WTC11 (cell line): ENCODE measurements around the gene NEDD9. TPM values are rescaled to one million over a fixed set of nuclear protein-coding genes. Genes with fewer than 3 reads are reported as not detected.

Experiments used
- ATAC-seq: fragments of 200-7000 bp; cut with Tn5 transposase; 2 replicates; pipeline ENCODE4 v1.10.0; 2021; ENCODE audit warnings: mild to moderate bottlenecking, moderate library complexity
- CTCF ChIA-PET: fragments of 300-600 bp; sonication (Branson Sonifier 250); formaldehyde crosslinking; loops from one replicate; lab custom pipeline; 2021; ENCODE audit warnings: antibody characterized with exemption; lab: Charles Lee
- POLR2A ChIA-PET: fragments of 350-600 bp; sonication (Branson Sonifier 250); formaldehyde crosslinking; loops from one replicate; lab custom pipeline; 2021; ENCODE audit warnings: antibody characterized with exemption; lab: Charles Lee
- DNase-seq: peaks from one replicate; pipeline ENCODE4 v3.0.0; 2021; ENCODE audit warnings: low spot score
- H3K27ac Mint-ChIP-seq: 2 replicates; pipeline ENCODE4 v1.8.0; 2021; ENCODE audit warnings: mixed read lengths
- H3K27me3 Mint-ChIP-seq: 2 replicates; pipeline ENCODE4 v1.8.0; 2021; ENCODE audit warnings: low read depth, mild to moderate bottlenecking, moderate library complexity, mixed read lengths
- H3K36me3 Mint-ChIP-seq: 2 replicates; pipeline ENCODE4 v1.8.0; 2021; ENCODE audit warnings: mixed read lengths
- H3K4me1 Mint-ChIP-seq: 2 replicates; pipeline ENCODE4 v1.8.0; 2022; ENCODE audit warnings: mixed read lengths
- H3K4me3 Mint-ChIP-seq: 2 replicates; pipeline ENCODE4 v1.8.0; 2021; ENCODE audit warnings: mild to moderate bottlenecking, moderate library complexity, mixed read lengths
- H3K9me3 Mint-ChIP-seq: 2 replicates; pipeline ENCODE4 v1.8.0; 2021; ENCODE audit warnings: mixed read lengths
- EMX1 ChIP-seq: fragments of 250-450 bp; sonication (Bioruptor Pico); IDR thresholded peaks from 2 replicates; pipeline ENCODE4 v1.8.0; 2021; ENCODE audit warnings: mild to moderate bottlenecking
- FOXJ3 ChIP-seq: sonication (generic); formaldehyde crosslinking; IDR thresholded peaks from 2 replicates; pipeline ENCODE4 v1.9.0; 2021; ENCODE audit warnings: missing genetic modification reagents, mild to moderate bottlenecking, borderline replicate concordance
- GABPB1 ChIP-seq: sonication (generic); formaldehyde crosslinking; IDR thresholded peaks from 2 replicates; pipeline ENCODE4 v1.8.1; 2023; ENCODE audit warnings: mild to moderate bottlenecking, missing genetic modification reagents
- KAT7 ChIP-seq: sonication (generic); formaldehyde crosslinking; IDR thresholded peaks from 2 replicates; pipeline ENCODE4 v1.8.1; 2023; ENCODE audit warnings: missing genetic modification reagents, mild to moderate bottlenecking, borderline replicate concordance
- MYBL2 ChIP-seq: sonication (generic); formaldehyde crosslinking; IDR thresholded peaks from 2 replicates; pipeline ENCODE4 v1.8.1; 2023; ENCODE audit warnings: mild to moderate bottlenecking, moderate library complexity, missing genetic modification reagents
- NFE2L1 ChIP-seq: sonication (generic); formaldehyde crosslinking; IDR thresholded peaks from 2 replicates; pipeline ENCODE4 v1.8.1; 2023; ENCODE audit warnings: missing genetic modification reagents
- NR1H2 ChIP-seq: sonication (generic); formaldehyde crosslinking; IDR thresholded peaks from 2 replicates; pipeline ENCODE4 v1.9.0; 2021; ENCODE audit warnings: mild to moderate bottlenecking, moderate library complexity, missing genetic modification reagents
- NR2C2 ChIP-seq: sonication (generic); formaldehyde crosslinking; IDR thresholded peaks from 2 replicates; pipeline ENCODE4 v1.8.0; 2022; ENCODE audit warnings: mild to moderate bottlenecking, missing genetic modification reagents
- NR3C1 ChIP-seq: sonication (generic); formaldehyde crosslinking; conservative IDR thresholded peaks from 2 replicates; pipeline ENCODE4 v1.8.1; 2023; ENCODE audit warnings: low read depth, mild to moderate bottlenecking, missing genetic modification reagents
- PRRX2 ChIP-seq: fragments of 250-450 bp; sonication (Bioruptor Pico); IDR thresholded peaks from 2 replicates; pipeline ENCODE4 v1.8.0; 2021; ENCODE audit warnings: mild to moderate bottlenecking
- SMAD4 ChIP-seq: sonication (generic); formaldehyde crosslinking; IDR thresholded peaks from 2 replicates; pipeline ENCODE4 v1.8.0; 2022; ENCODE audit warnings: mild to moderate bottlenecking, missing genetic modification reagents
- SOX15 ChIP-seq: fragments of 250-450 bp; sonication (Bioruptor Pico); IDR thresholded peaks from 2 replicates; pipeline ENCODE4 v1.9.0; 2021; ENCODE audit warnings: mild to moderate bottlenecking
- ZNF219 ChIP-seq: sonication (generic); formaldehyde crosslinking; IDR thresholded peaks from 2 replicates; pipeline ENCODE4 v1.8.0; 2023; ENCODE audit warnings: missing genetic modification reagents, mild to moderate bottlenecking, borderline replicate concordance
- total RNA-seq: library from RNA; stranded (reverse); gene quantifications from 3 replicates; pipeline ENCODE4 v1.2.3, GENCODE V29; 2021
- TF ChIP-seq, protein P1 (sequence below): fragments of 250-450 bp; sonication (Bioruptor Pico); IDR thresholded peaks from 2 replicates; pipeline ENCODE4 v1.8.0; 2021; ENCODE audit warnings: mild to moderate bottlenecking
- TF ChIP-seq, protein P2 (sequence below): fragments of 250-450 bp; sonication (Bioruptor Pico); conservative IDR thresholded peaks from 2 replicates; pipeline ENCODE4 v1.9.0; 2021; ENCODE audit warnings: mild to moderate bottlenecking
- TF ChIP-seq, protein P3 (sequence below): sonication (generic); formaldehyde crosslinking; conservative IDR thresholded peaks from 2 replicates; pipeline ENCODE4 v1.8.1; 2022; ENCODE audit warnings: mild to moderate bottlenecking, missing genetic modification reagents
- TF ChIP-seq, protein P4 (sequence below): sonication (generic); formaldehyde crosslinking; IDR thresholded peaks from 2 replicates; pipeline ENCODE4 v1.8.1; 2022; ENCODE audit warnings: missing genetic modification reagents, borderline replicate concordance
- TF ChIP-seq, protein P5 (sequence below): sonication (generic); formaldehyde crosslinking; IDR thresholded peaks from 2 replicates; pipeline ENCODE4 v1.8.0; 2022; ENCODE audit warnings: missing genetic modification reagents
- TF ChIP-seq, protein P6 (sequence below): sonication (generic); formaldehyde crosslinking; IDR thresholded peaks from 2 replicates; pipeline ENCODE4 v1.8.1; 2022; ENCODE audit warnings: low read depth, missing genetic modification reagents, borderline replicate concordance

Gene NEDD9
- total RNA-seq, 1 experiment from 2014 or later: 9.8 TPM

DNA sequence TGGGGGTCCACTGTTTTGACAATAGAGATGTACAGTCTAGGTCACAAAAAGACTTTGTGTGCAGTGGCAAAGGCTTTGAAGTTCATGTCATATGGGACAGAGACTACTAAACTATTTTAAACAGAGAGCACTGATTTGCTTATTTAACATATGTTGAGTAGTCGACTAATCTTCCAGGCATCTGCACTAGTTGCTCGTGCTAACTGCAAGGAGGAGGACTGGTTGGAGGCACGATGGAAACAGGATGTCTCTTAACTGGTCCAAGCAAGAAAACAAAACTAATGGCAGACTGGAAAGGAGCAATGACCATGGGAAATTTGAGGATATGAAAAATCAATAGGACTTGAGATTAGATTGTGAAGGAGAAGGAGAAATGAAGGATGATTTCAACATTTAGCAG is 92.4 kb downstream of the NEDD9 start:
- ChIA-PET POLR2A (no interaction called here), CTCF (no interaction called here)
- DNase-seq: no peak
- Mint-ChIP-seq H3K27ac (no peak overlapping the region), H3K9me3 (peaks cover 3% of the 10 kb centered on the region; the same call in 1 of the 2 replicates), H3K4me1 (peaks cover 32% of the 10 kb centered on the region), H3K27me3 (no peaks in the 10 kb centered on the region), H3K36me3 (peaks cover 5% of the 10 kb centered on the region), H3K4me3 (no peak overlapping the region)
- no peak for ATAC-seq
- TF ChIP-seq NFE2L1 (no peak), NR1H2 (no peak), SOX15 (no peak), EMX1 (no peak), SMAD4 (no peak), MYBL2 (no peak), NR3C1 (CRISPR knock-in tag) (no peak), FOXJ3 (CRISPR knock-in tag) (no peak), PRRX2 (CRISPR knock-in tag) (no peak), GABPB1 (no peak)
- TF ChIP-seq, protein P1, sequence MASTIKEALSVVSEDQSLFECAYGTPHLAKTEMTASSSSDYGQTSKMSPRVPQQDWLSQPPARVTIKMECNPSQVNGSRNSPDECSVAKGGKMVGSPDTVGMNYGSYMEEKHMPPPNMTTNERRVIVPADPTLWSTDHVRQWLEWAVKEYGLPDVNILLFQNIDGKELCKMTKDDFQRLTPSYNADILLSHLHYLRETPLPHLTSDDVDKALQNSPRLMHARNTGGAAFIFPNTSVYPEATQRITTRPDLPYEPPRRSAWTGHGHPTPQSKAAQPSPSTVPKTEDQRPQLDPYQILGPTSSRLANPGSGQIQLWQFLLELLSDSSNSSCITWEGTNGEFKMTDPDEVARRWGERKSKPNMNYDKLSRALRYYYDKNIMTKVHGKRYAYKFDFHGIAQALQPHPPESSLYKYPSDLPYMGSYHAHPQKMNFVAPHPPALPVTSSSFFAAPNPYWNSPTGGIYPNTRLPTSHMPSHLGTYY (CRISPR knock-in tag): no peak
- TF ChIP-seq, protein P2, sequence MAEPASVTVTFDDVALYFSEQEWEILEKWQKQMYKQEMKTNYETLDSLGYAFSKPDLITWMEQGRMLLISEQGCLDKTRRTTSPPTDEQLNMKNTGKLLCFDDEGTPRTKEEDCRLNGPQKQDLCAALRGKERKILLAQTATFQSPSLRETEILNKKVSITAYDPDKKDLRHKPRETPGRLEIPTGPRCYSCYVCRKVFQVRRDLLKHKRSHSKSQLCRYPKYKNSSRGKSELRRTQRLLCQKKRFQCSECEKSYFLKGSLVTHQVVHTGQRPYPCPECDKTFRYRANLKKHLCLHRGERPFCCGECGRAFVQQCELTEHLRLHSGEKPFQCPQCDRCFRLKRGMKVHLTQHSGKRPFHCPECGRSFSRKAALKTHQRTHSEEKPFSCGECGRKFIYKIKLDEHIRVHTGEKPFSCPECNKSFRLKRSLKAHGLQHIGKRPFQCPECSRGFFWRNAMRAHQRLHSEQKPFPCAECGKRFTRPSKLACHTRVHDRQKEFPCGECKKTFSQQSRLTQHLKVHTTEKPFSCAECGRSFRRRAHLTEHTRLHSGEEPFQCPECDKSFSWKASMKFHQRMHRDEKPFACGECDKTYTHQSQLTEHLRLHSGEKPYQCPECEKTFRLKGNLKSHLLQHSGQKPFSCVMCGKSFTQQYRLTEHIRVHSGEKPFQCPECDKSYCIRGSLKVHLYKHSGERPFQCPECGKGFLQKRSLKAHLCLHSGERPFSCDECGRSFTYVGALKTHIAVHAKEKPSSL (CRISPR knock-in tag): no peak
- TF ChIP-seq, protein P3, sequence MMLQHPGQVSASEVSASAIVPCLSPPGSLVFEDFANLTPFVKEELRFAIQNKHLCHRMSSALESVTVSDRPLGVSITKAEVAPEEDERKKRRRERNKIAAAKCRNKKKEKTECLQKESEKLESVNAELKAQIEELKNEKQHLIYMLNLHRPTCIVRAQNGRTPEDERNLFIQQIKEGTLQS (CRISPR knock-in tag): no peak
- TF ChIP-seq, protein P4, sequence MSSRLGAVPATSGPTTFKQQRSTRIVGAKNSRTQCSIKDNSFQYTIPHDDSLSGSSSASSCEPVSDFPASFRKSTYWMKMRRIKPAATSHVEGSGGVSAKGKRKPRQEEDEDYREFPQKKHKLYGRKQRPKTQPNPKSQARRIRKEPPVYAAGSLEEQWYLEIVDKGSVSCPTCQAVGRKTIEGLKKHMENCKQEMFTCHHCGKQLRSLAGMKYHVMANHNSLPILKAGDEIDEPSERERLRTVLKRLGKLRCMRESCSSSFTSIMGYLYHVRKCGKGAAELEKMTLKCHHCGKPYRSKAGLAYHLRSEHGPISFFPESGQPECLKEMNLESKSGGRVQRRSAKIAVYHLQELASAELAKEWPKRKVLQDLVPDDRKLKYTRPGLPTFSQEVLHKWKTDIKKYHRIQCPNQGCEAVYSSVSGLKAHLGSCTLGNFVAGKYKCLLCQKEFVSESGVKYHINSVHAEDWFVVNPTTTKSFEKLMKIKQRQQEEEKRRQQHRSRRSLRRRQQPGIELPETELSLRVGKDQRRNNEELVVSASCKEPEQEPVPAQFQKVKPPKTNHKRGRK: no peak

DNA sequence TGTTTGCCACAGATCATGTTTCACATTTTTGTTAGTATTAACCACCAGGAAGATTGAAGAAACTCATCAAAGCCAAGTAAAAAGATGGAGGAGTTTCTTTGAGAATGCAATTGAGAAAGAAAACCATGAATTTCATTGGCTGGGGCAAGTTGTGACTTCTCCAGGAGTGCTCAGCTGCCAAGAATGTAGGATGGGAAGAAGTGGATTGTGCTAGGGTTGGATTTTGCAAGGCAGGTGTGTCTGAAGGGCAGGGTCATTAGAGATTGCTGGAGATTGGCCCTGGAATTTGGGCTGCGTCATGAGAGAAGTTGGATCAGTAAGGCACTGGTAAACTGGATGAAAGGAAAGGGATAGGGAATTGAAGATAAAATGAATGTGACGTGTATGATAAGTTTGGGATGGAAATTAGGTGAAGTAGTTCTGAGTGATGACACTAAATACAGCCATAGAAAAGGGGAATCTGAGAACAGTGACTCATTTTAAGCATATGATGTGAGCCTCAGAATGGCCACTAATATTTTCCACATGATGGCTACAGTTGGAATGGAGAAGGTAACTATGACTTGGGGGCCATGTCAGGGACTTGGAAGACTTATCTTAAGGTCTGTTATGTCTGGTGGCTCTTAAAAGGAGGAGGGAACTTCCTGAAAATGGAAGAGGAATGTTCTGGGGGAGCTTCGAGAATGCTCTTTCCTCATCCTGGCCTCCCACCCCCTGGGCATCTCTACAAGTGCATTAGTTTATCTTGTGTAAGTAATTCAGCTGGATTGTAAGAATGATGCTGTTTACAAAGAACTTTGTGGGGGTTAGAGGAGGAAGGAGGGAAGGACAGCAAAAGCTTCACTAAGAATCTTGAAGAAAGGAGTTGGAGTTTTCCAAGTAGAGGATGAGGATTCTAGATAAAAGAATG is 93.2 kb downstream of the NEDD9 start:
- CTCF ChIA-PET: no interaction called here
- H3K4me1 Mint-ChIP-seq: peaks cover 27% of the 10 kb centered on the region
- TF ChIP-seq KAT7 (no peak), NR2C2 (CRISPR knock-in tag) (no peak)
- POLR2A ChIA-PET: no interaction called here
- no peak for DNase-seq
- ATAC-seq: peak; percentile 30; the same call in 1 of the 2 replicates
- no peak overlapping the region; the same call in 1 of the 2 replicates for H3K27ac Mint-ChIP-seq
- H3K9me3 Mint-ChIP-seq: peaks cover 3% of the 10 kb centered on the region; the same call in 1 of the 2 replicates
- peaks cover 12% of the 10 kb centered on the region for H3K36me3 Mint-ChIP-seq
- no peak overlapping the region for H3K4me3 Mint-ChIP-seq
- no peaks in the 10 kb centered on the region for H3K27me3 Mint-ChIP-seq

DNA sequence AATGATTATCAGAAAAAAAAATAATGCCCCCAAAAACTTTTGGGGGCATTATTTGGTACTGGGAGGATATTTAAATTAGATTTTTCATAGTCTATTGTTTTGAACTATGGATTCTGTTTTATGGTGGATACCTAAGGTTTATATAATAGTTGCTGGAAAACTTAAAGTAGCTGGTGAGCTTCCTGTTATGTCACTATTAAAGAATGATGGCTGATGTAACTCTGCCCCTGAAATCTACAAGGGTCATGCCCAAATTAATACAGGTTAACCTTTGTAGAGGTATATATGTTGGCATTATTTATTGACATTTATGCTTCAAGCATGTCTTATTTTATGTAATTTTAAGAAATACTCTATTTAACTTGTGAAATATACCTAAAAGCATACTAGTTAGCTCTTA is 95.7 kb downstream of the NEDD9 start:
- Mint-ChIP-seq H3K27ac (no peak overlapping the region), H3K27me3 (no peaks in the 10 kb centered on the region), H3K4me3 (no peak overlapping the region), H3K9me3 (peaks cover 3% of the 10 kb centered on the region; the same call in 1 of the 2 replicates), H3K4me1 (peaks cover 27% of the 10 kb centered on the region), H3K36me3 (peaks cover 13% of the 10 kb centered on the region)
- DNase-seq (no peak), ATAC-seq (no peak)
- ChIA-PET CTCF (interaction anchor here (0.7 to 1.2 kb wide), 2 partner anchors 67 to 337 kb away, joined by 3 to 4 read pairs; no protein-coding TSS in a partner anchor), POLR2A (interaction anchor here (0.5 kb wide), 1 partner anchor 850 kb away, joined by 6 read pairs; no protein-coding TSS in a partner anchor)
- TF ChIP-seq, protein P5, sequence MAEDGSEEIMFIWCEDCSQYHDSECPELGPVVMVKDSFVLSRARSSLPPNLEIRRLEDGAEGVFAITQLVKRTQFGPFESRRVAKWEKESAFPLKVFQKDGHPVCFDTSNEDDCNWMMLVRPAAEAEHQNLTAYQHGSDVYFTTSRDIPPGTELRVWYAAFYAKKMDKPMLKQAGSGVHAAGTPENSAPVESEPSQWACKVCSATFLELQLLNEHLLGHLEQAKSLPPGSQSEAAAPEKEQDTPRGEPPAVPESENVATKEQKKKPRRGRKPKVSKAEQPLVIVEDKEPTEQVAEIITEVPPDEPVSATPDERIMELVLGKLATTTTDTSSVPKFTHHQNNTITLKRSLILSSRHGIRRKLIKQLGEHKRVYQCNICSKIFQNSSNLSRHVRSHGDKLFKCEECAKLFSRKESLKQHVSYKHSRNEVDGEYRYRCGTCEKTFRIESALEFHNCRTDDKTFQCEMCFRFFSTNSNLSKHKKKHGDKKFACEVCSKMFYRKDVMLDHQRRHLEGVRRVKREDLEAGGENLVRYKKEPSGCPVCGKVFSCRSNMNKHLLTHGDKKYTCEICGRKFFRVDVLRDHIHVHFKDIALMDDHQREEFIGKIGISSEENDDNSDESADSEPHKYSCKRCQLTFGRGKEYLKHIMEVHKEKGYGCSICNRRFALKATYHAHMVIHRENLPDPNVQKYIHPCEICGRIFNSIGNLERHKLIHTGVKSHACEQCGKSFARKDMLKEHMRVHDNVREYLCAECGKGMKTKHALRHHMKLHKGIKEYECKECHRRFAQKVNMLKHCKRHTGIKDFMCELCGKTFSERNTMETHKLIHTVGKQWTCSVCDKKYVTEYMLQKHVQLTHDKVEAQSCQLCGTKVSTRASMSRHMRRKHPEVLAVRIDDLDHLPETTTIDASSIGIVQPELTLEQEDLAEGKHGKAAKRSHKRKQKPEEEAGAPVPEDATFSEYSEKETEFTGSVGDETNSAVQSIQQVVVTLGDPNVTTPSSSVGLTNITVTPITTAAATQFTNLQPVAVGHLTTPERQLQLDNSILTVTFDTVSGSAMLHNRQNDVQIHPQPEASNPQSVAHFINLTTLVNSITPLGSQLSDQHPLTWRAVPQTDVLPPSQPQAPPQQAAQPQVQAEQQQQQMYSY (CRISPR knock-in tag): no peak
- TF ChIP-seq, protein P1 (CRISPR knock-in tag): no peak
- TF ChIP-seq, protein P6, sequence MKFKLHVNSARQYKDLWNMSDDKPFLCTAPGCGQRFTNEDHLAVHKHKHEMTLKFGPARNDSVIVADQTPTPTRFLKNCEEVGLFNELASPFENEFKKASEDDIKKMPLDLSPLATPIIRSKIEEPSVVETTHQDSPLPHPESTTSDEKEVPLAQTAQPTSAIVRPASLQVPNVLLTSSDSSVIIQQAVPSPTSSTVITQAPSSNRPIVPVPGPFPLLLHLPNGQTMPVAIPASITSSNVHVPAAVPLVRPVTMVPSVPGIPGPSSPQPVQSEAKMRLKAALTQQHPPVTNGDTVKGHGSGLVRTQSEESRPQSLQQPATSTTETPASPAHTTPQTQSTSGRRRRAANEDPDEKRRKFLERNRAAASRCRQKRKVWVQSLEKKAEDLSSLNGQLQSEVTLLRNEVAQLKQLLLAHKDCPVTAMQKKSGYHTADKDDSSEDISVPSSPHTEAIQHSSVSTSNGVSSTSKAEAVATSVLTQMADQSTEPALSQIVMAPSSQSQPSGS (CRISPR knock-in tag): no peak
- TF ChIP-seq ZNF219 (CRISPR knock-in tag): no peak
